ENCODE results near the gene CLEC4M.
"Not testable (repeated sequence)": the region's sequence is repeated elsewhere in the genome, so short reads cannot be mapped to it uniquely, and the experiment has no call there.

Gene CLEC4M

DNA sequence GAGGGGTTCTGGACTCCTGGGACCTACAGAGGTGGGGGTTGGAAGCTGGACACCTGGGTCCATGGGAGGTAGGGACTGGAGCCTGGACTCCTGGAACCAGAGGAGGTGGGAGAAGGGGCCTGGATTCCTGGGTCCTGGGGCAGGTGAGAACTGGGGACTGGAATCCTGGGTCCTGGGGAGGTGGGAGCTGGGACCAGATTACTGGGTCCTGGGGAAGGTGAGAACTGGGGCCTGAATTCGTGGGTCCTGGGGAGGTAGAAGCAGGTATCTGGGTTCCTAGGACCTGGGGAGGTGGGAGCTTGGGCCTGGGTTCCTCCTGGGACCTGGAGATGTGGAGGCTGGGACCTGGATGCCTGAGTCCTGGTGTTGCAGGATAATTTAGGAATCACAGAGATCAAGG lies 653 bp downstream of the CLEC4M start (continued):
- TF ChIP-seq, protein P1, sequence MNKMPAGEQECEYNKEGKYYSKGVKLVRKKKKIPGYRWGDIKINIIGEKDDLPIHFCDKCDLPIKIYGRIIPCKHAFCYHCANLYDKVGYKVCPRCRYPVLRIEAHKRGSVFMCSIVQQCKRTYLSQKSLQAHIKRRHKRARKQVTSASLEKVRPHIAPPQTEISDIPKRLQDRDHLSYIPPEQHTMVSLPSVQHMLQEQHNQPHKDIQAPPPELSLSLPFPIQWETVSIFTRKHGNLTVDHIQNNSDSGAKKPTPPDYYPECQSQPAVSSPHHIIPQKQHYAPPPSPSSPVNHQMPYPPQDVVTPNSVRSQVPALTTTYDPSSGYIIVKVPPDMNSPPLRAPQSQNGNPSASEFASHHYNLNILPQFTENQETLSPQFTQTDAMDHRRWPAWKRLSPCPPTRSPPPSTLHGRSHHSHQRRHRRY (tag by site-specific recombination; IDR thresholded peaks at IDR 0.05) = no peak
- TF ChIP-seq ZSCAN30 (tag by site-specific recombination; IDR thresholded peaks at IDR 0.05) (no peak), ZBTB1 (tag by site-specific recombination; IDR thresholded peaks at IDR 0.05) (no peak), ZNF354C (tag by site-specific recombination; IDR thresholded peaks at IDR 0.05; ENCODE audit: borderline replicate concordance, low read depth) (no peak), ZXDB (tag by site-specific recombination; IDR thresholded peaks at IDR 0.05) (no peak)

DNA sequence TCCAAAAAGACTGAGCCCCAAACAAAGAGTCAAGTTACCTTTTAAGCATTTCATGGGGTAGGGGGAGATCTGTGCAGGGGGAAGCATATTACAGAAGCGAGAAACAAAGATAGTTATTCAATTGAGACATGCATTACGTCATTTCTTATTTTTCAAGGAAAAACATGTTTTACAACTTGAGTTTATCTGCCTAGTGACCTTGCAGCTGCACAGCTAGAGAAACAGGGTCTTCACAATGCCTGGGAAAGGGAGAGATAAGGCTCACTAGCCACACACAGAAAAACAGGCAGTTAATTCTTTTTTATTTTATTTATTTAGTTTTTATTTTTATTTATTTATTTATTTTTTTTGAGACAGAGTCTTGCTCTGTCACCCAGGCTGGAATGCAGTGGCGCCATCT lies 1.1 kb downstream of the CLEC4M start:
- H3K4me3 ChIP-seq (ENCODE audit: low read depth, low read length); CTCF ChIA-PET; H3K36me3 ChIP-seq (ENCODE audit: control insufficient read depth in 2 of 2, insufficient read depth in 1 of 2, low read length in 2 of 2); H3K27ac ChIP-seq (ENCODE audit: extremely low read depth, low read depth, low read length); POLR2A ChIA-PET; H3K9me3 ChIP-seq (ENCODE audit: control insufficient read depth, insufficient read depth, low read depth, low read length); H3K4me1 ChIP-seq (ENCODE audit: control insufficient read depth, insufficient read depth, low read length): not testable (repeated sequence)

DNA sequence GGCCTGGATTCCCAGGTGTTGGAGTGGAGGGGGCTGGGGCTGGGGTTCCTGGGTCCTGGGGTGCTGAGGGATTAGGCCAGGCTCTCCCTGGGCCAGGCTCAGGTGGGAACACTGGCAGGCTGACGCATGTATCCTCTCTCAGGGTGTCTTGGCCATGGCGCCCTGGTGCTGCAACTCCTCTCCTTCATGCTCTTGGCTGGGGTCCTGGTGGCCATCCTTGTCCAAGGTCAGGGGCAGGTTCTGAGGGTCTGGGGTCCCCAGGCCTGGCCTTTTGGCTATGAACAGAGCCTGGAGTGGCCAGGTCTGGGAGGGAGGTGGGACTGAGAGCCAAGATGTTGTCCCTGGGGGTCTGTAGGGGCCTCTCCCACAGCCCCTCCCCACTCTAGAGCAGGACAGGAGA lies 2.0 kb downstream of the CLEC4M start:
- CTCF ChIA-PET; POLR2A ChIA-PET; H3K36me3 ChIP-seq (ENCODE audit: control insufficient read depth in 2 of 2, insufficient read depth in 1 of 2, low read length in 2 of 2): not testable (repeated sequence)

DNA sequence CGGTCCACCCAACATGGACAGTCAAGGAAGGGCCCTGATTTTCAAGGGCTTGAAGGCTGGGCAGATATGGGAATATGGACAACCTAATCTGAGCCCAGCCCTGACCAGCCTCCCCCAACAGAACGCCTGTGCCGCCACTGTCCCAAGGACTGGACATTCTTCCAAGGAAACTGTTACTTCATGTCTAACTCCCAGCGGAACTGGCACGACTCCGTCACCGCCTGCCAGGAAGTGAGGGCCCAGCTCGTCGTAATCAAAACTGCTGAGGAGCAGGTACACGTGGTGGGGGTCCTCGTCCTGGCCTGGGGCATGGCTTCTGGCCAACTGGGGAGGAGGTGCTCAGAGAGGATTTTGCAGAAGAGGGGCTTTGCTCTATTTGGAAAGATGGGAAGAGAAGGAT lies 3.5 kb downstream of the CLEC4M start:
- H3K9me3 ChIP-seq (ENCODE audit: control insufficient read depth, insufficient read depth, low read depth, low read length) = no peaks in the 10 kb centered on the region
- no peaks in the 10 kb centered on the region for H3K4me1 ChIP-seq (ENCODE audit: control insufficient read depth, insufficient read depth, low read length)
- POLR2A ChIA-PET = interaction anchor here (0.6 to 1.1 kb wide), 2 partner anchors 17 to 451 kb away, joined by 3 read pairs; no protein-coding TSS in a partner anchor
- no peak overlapping the region for H3K4me3 ChIP-seq (ENCODE audit: low read depth, low read length)
- H3K27ac ChIP-seq (ENCODE audit: extremely low read depth, low read depth, low read length) = no peak overlapping the region
- CTCF ChIA-PET = no interaction called here
- no peaks in the 10 kb centered on the region for H3K36me3 ChIP-seq (ENCODE audit: control insufficient read depth in 2 of 2, insufficient read depth in 1 of 2, low read length in 2 of 2)
- TF ChIP-seq ZNF426 (tag by site-specific recombination; IDR thresholded peaks at IDR 0.05) = no peak
- TF ChIP-seq, protein P2, sequence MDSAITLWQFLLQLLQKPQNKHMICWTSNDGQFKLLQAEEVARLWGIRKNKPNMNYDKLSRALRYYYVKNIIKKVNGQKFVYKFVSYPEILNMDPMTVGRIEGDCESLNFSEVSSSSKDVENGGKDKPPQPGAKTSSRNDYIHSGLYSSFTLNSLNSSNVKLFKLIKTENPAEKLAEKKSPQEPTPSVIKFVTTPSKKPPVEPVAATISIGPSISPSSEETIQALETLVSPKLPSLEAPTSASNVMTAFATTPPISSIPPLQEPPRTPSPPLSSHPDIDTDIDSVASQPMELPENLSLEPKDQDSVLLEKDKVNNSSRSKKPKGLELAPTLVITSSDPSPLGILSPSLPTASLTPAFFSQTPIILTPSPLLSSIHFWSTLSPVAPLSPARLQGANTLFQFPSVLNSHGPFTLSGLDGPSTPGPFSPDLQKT (IDR thresholded peaks at IDR 0.05; ENCODE audit: borderline replicate concordance, low read depth, low read length) = no peak
- no peak for TF ChIP-seq ZIC2 (tag by site-specific recombination; IDR thresholded peaks at IDR 0.05)
- no peak for TF ChIP-seq GLI4 (tag by site-specific recombination; IDR thresholded peaks at IDR 0.05)
- TF ChIP-seq, protein P3, sequence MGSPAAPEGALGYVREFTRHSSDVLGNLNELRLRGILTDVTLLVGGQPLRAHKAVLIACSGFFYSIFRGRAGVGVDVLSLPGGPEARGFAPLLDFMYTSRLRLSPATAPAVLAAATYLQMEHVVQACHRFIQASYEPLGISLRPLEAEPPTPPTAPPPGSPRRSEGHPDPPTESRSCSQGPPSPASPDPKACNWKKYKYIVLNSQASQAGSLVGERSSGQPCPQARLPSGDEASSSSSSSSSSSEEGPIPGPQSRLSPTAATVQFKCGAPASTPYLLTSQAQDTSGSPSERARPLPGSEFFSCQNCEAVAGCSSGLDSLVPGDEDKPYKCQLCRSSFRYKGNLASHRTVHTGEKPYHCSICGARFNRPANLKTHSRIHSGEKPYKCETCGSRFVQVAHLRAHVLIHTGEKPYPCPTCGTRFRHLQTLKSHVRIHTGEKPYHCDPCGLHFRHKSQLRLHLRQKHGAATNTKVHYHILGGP (tag by site-specific recombination; IDR thresholded peaks at IDR 0.05) = no peak
- TF ChIP-seq ZEB2 (tag by site-specific recombination; IDR thresholded peaks at IDR 0.05) = no peak
- no peak for TF ChIP-seq KLF8 (tag by site-specific recombination; IDR thresholded peaks at IDR 0.05)
- TF ChIP-seq SCRT2 (tag by site-specific recombination; IDR thresholded peaks at IDR 0.05) = no peak
- TF ChIP-seq, protein P4, sequence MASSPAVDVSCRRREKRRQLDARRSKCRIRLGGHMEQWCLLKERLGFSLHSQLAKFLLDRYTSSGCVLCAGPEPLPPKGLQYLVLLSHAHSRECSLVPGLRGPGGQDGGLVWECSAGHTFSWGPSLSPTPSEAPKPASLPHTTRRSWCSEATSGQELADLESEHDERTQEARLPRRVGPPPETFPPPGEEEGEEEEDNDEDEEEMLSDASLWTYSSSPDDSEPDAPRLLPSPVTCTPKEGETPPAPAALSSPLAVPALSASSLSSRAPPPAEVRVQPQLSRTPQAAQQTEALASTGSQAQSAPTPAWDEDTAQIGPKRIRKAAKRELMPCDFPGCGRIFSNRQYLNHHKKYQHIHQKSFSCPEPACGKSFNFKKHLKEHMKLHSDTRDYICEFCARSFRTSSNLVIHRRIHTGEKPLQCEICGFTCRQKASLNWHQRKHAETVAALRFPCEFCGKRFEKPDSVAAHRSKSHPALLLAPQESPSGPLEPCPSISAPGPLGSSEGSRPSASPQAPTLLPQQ (tag by site-specific recombination; IDR thresholded peaks at IDR 0.05) = no peak
- TF ChIP-seq ZNF248 (tag by site-specific recombination; IDR thresholded peaks at IDR 0.05) = no peak
- no peak for TF ChIP-seq ZFP69B (tag by site-specific recombination; IDR thresholded peaks at IDR 0.05)
- no peak for TF ChIP-seq ZNF157 (tag by site-specific recombination; IDR thresholded peaks at IDR 0.05)
- no peak for TF ChIP-seq ZNF658 (tag by site-specific recombination; IDR thresholded peaks at IDR 0.05)
- TF ChIP-seq ZNF132 (tag by site-specific recombination; IDR thresholded peaks at IDR 0.05; ENCODE audit: borderline replicate concordance) = no peak
- TF ChIP-seq SCRT1 (tag by site-specific recombination; IDR thresholded peaks at IDR 0.05; ENCODE audit: borderline replicate concordance) = no peak

More for the DNA sequence above, 2.0 kb downstream of the CLEC4M start:
- not testable (repeated sequence) for H3K9me3 ChIP-seq (ENCODE audit: control insufficient read depth, insufficient read depth, low read depth, low read length); H3K27ac ChIP-seq (ENCODE audit: extremely low read depth, low read depth, low read length); H3K4me1 ChIP-seq (ENCODE audit: control insufficient read depth, insufficient read depth, low read length); H3K4me3 ChIP-seq (ENCODE audit: low read depth, low read length)

All from HEK293 (cell line).